ENCODE results near the gene REXO2. TPM values are rescaled to one million over a fixed set of nuclear protein-coding genes. Genes with fewer than 3 reads are reported as not detected.
A peak's percentile ranks its signal among the peaks of the same experiment; 100 is the strongest.

The REXO2 gene
- total RNA-seq, 2 experiments from 2014 or later, result 61.7 to 64.8 TPM

GRCh38 chr11:114440121-114440860, 1.0 kb downstream of the REXO2 start:
- Mint-ChIP-seq H3K4me3 (peak overlapping the region; percentile 96), H3K4me1 (ENCODE audit: low read depth) (peaks cover 23% of the 10 kb centered on the region), H3K27me3 (no peaks in the 10 kb centered on the region), H3K27ac (peak overlapping the region; percentile 93), H3K9me3 (no peaks in the 10 kb centered on the region), H3K36me3 (ENCODE audit: low read depth) (peaks cover 22% of the 10 kb centered on the region)
- no peak for ATAC-seq
- no peak for TF ChIP-seq CTCF (IDR thresholded peaks at IDR 0.05)
- CTCF ChIA-PET, result interaction anchor here (1.5 kb wide), 1 partner anchor 10 kb away, joined by 5 read pairs; no protein-coding TSS in a partner anchor
- POLR2A ChIA-PET, result no interaction called here
- intact Hi-C loops (cut with micrococcal nuclease), result no loop called here
- DNase-seq, result no peak

GRCh38 chr11:114440971-114441763, 1.9 kb downstream of the REXO2 start:
- POLR2A ChIA-PET, result no interaction called here
- no peak for TF ChIP-seq CTCF (IDR thresholded peaks at IDR 0.05)
- CTCF ChIA-PET, result no interaction called here
- Mint-ChIP-seq H3K27me3 (no peaks in the 10 kb centered on the region), H3K27ac (peak overlapping the region; percentile 34), H3K9me3 (no peaks in the 10 kb centered on the region), H3K36me3 (ENCODE audit: low read depth) (peaks cover 23% of the 10 kb centered on the region), H3K4me3 (no peak overlapping the region), H3K4me1 (ENCODE audit: low read depth) (peaks cover 23% of the 10 kb centered on the region)
- intact Hi-C loops (cut with micrococcal nuclease), result no loop called here
- no peak for DNase-seq
- no peak for ATAC-seq

- no peak for ATAC-seq
- intact Hi-C loops (cut with micrococcal nuclease), result no loop called here
- ChIA-PET CTCF (no interaction called here), POLR2A (no interaction called here)
- Mint-ChIP-seq H3K9me3 (no peaks in the 10 kb centered on the region), H3K4me3 (no peak overlapping the region), H3K27ac (no peak overlapping the region), H3K4me1 (ENCODE audit: low read depth) (peaks cover 26% of the 10 kb centered on the region), H3K27me3 (no peaks in the 10 kb centered on the region), H3K36me3 (ENCODE audit: low read depth) (peaks cover 29% of the 10 kb centered on the region)
- no peak for DNase-seq
- TF ChIP-seq CTCF (IDR thresholded peaks at IDR 0.05), result no peak
Observed at GRCh38 chr11:114441921-114442320, 2.7 kb downstream of the REXO2 start.

- H3K27me3 Mint-ChIP-seq, result no peaks in the 10 kb centered on the region
- H3K4me3 Mint-ChIP-seq, result no peak overlapping the region
- POLR2A ChIA-PET, result no interaction called here
- no peaks in the 10 kb centered on the region for H3K9me3 Mint-ChIP-seq
- no peak overlapping the region for H3K27ac Mint-ChIP-seq
- CTCF ChIA-PET, result no interaction called here
- no peak for TF ChIP-seq CTCF (IDR thresholded peaks at IDR 0.05)
- no peak for ATAC-seq
- H3K36me3 Mint-ChIP-seq (ENCODE audit: low read depth), result peaks cover 34% of the 10 kb centered on the region
- intact Hi-C loops (cut with micrococcal nuclease), result no loop called here
- DNase-seq, result no peak
- H3K4me1 Mint-ChIP-seq (ENCODE audit: low read depth), result peaks cover 26% of the 10 kb centered on the region
Observed at GRCh38 chr11:114442536-114442935, 3.3 kb downstream of the REXO2 start.

- H3K9me3 Mint-ChIP-seq, result no peaks in the 10 kb centered on the region
- DNase-seq (no peak), ATAC-seq (no peak)
- CTCF ChIA-PET, result no interaction called here
- intact Hi-C loops (cut with micrococcal nuclease), result no loop called here
- no peaks in the 10 kb centered on the region for H3K27me3 Mint-ChIP-seq
- H3K27ac Mint-ChIP-seq, result no peak overlapping the region
- peaks cover 3% of the 10 kb centered on the region for H3K4me1 Mint-ChIP-seq (ENCODE audit: low read depth)
- peaks cover 35% of the 10 kb centered on the region for H3K36me3 Mint-ChIP-seq (ENCODE audit: low read depth)
- H3K4me3 Mint-ChIP-seq, result no peak overlapping the region
- no peak for TF ChIP-seq CTCF (IDR thresholded peaks at IDR 0.05)
- POLR2A ChIA-PET, result interaction anchor here (1.2 kb wide), 1 partner anchor 10 kb away, joined by 3 read pairs; no protein-coding TSS in a partner anchor
Observed at GRCh38 chr11:114447444-114447843, 8.2 kb downstream of the REXO2 start.
